Stimulated activated CD4-positive, alpha-beta T cell treated with anti-CD3 and anti-CD28 coated beads, Interleukin-2, amount 100 ng/mL, for 4 hours (primary cell): ENCODE data around the gene TMEM31.

Experiments
- DNase-seq: peaks from one replicate; pipeline ENCODE4 v3.0.0-alpha.2; 2020; ENCODE audit warnings: low read depth

TMEM31 gene, protein sequence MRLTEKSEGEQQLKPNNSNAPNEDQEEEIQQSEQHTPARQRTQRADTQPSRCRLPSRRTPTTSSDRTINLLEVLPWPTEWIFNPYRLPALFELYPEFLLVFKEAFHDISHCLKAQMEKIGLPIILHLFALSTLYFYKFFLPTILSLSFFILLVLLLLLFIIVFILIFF

DNA sequence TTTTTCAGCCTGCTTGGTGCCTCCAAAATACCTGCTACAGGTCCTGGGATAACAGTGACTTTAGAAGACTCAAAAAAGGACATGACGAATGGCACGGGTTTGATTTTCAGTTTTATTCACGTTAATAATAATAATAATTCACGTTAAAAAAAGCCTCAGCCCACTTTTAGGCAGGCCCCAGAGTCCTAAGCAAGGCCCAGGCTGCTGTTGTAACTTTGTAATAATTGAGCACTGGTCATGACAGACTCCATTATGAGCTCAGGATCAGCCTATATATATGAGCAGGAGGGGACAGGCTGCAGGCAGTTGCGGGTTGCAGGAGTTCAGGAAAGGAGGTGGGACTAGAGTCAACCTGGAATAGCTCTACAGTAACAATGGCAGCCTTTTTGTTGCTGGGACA is at the start of gene TMEM31:
TMEM31 (plus strand) TSS at position 301 of the 400 bp plus-strand sequence. CDS start 1,350 bp downstream, outside the sequence.
- DNase-seq: no peak

DNA sequence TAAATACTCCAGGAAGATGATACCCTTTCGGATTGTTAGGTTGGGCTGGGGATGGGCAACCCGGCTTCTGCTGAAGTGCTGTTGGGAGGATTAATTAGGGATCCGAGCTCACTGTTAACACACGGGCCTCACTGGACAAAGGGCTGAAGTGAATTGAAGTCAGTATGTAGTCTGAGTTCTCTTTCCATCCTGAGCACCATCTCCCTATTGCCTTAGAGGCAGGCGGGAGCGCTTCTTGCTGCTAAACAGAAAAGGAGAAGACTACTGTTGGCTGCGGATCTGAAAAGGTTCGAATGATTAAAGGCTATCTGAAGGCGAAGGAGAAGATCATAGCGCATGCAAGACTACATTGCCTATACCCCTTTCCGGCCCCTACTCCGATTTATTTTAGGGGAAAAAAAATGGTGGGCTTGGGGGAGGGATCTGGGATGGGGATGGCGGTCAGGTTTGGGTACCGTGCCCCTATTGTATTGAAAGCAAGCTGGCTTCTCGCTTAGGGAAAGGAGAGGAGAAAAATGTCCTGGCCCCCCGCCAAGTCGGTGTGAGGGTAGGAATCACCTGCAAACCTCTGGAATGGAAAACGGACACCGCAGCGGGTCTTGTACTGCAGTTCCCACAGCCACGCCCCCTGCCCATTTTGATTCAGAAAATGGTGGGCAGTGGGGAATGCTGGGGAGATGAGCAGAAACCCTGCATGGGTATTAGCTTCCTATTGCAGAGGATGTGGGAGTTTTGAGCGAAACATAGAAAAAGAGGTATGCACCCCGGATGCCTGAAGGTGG is 46.5 kb upstream of the TMEM31 start:
- DNase-seq: no peak

DNA sequence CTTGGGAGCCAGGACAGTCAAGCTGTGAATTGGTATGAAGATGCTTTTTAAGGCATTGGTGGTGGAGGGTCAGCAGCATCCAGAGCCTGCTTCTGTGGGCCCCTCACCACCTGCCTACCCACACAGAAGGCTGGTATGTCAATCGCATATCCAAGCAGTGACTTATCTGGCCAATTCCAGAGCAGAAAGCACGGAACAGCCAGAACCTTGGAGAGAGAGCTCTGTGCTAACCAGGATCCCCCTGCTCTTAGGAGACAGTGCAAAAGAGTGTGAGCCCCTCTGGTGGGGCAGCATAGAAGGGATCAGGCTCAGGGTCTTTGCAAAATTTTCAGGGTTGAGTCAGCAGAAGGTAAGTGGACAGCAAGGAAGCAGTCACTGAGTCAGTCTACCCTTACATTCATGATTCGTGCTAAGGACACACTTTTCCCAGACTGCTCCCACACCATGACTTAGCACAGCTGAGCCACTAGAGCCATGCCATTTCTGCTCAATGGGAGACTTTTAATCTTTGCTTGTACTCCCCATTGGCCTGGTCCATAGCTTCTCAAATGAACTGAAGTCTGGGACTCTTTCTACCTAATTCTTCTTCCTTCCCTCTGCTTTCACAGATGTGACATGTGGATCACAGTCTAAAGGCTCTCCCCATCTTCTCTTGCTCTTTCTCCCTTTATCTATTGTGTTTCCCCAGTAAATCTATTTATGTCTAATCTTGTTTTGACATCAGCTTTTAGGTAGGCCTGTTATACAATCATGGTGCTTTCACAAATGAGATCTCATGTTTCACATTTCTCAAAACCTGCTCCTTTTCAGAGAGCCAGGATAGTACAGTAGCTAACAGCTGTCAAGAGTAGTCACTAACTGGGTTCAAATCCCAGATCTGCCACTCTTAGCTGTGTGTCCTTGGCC is 44.3 kb upstream of the TMEM31 start:
- no peak for DNase-seq

DNA sequence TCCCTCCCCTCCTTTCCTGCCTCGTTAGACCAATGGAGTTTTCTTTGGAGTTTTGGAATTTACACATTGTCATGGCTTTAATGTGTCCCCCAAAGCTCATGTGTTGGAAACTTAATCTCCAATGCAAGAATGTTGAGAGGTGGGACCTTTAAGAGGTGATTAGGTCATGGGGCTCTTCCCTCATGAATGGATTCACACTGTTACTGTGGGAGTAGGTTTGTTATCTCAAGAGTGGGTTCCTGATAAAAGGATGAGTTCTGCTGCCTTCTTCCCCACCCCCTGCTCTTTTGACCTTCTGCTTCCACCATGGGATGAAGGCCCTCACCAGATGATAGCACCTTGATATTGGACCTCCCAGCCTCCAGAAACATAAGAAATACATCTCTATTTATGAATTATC is 41.0 kb upstream of the TMEM31 start:
- DNase-seq: no peak

DNA sequence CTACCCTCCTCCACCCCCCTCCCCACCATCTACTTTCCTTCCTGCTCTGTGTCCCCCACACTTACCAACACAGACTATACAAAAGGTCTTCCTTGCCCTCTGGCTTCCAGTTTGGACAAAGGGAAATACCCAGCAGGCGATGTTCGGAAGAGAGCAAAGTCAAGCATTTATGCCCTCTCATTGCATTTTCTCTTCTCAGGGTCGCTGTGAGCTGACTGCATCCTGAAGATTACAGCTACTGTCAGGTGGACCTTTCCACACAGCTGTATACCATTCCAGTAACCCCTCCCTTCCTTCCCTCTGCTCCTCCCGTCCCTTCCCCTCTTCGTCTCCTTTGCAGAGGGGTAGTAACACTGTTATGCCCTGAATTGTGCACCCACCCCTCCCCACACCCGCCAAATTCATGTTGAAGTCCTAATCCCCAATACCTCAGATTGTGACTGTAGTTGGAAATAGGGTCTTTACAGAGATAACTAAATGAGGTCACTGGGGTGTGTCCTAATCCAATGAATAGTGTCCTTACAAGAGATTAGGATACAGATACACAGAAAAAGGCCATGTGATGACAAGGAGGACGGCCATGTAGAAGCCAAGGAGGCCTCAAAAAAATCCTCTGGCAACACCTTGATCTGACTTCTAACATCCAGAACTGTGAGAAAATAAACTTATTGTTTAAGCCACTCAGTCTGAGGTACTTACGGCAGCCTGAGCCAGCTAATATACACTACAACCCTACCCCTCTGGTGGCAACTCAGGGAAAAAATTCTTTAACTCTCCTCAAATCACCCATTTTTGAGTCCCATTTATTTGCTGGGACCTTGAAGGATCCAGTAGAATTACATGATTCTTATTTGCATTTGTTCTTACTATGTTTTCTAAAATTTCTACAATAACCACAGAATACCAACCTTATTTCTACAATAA is 35.9 kb upstream of the TMEM31 start:
- no peak for DNase-seq

DNA sequence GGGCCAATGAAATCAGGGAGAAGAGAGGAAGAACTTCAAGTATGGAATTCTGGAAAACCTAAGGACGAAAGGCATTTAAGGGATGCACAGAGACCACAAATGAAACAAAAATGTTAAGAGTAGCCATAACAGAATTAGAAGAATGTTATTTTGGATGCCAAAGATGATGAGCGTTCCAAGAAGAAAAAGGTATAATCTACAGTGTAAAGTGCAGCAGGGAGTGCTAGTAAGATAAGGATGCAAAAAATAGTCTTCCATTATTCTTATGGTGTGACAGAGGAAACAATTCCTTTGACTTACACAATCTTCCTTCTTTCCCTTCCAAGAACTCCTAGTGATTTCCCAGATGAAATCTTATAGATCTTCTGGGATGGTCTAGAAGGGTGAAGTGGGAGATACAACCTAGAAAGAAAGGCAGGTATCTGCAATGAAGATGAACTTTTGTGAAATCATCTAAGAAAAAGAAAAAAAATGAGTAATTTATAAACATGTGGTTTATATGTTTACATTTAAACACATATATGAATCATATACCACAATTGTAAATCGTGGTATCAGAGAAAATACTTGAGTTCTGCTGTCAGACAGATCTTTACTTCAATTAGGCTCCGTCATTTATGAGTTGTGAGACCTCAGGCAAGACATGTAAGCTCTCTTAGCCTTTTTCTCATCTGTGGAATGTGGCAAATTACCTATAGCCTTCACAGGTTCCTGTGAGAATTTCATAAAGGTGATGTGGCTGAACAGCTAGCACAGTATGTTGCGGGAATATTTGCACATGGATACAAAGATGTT is 32.3 kb upstream of the TMEM31 start:
- DNase-seq: no peak

DNA sequence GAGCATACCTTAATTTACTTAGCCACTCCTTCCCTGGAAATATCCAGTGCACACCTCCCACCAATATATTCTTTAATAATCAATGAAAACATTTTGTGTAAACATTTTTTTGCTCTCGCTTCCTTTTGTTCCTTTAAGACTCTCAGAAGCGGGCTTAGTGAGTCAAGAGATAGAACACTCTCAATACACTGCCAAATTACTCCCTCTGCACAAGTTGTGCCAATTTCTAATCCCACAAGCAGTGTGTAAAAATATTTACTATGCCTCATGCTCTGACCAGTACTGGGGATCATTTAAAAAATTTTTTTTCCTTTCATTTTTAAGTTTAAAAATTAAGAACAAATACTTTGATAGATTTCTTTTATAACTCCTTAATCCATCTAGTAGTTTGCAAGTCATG is 29.3 kb upstream of the TMEM31 start:
- DNase-seq: no peak

DNA sequence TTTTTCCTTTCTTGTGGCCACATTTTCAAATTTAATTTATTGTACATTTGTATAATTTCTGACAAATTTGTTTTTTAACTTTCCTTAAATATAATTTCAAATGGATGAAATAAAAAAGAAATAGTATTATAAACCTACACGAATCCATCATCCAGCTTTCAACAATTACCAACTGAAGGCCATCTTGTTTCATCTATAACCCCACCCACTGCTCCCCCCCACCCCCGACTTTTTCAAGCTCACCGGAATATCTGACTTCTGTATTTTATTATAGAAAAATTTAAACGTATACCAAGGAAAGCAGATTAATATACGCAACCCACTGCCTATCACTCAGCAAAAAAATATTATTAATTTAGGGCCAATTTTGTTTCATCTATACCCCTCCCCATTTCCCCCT is 25.3 kb upstream of the TMEM31 start:
- no peak for DNase-seq

DNA sequence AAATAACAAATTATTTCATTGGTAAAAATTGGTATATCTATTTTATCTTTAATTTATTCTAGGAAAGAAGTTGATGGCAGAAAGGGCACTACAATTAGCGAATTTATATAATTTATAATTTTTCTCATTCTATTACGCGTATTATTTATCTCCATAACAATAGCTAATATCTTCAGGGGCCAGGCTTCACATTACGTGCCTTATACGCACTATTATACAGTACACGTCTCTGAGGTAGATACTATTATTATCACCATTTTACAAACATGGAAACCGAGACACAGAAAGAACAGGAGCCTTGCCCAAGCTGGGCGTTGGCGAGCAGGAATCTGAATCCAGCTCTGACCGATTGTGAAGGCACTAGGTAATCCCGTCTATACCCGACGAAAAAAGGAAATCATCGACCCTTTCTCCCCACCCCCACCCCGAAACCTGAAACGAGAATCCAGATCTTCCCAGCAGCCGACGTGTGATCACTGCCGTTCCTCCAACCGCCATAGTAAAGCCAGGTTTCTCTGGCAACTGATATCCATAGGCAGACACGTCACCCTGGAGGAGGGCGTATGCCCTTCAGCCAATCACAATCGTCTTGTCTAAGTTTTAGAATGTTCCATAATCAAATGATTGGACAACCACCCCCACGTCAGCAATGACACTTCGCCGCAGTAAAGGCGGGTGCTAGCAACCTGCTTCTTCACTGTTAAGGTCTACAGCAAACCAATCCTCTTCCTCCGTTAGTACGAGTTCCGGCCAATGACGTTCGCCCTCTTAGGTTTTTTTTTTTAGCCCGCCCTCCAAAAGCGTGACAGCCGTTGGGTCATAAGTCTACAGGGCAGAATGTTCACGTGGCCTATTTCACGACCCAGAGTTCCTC is 24.3 kb upstream of the TMEM31 start, which contains the start of gene MORF4L2:
MORF4L2 (minus strand) TSS at position 501 of the 874 bp plus-strand sequence. CDS start 9,672 bp downstream, outside the sequence.
- DNase-seq: peak; percentile 85

DNA sequence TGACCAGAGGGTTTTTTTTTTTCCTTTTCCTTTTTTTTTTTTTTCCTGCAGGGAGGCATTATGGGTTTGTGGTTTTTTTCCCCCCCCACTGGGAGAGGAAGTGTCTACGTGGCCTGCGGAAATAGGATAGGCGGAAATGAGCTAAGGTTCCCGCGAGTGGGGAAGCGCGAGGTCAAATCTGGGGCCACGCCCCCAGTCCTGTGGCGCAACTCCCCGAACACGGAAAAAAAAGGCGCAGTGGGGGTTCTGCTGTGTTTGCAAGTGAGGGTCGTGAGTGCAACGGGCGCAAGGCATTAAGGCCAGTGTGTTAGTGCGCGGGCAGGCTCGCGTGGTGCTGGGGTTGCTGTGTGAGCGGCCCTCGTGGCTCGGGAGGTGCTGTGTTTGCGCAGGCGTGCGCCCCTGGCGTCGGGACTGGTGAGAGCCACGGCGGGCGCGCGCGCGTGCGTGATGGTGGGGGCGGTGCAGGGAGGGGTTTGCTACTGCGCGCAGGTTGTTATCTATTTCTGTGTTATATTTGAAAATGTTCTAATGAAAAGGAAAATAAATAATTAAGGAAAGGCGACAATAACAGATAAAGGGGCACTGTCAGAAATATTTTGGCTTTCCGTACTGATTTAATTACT is 23.5 kb upstream of the TMEM31 start:
- peak; percentile 82 for DNase-seq

DNA sequence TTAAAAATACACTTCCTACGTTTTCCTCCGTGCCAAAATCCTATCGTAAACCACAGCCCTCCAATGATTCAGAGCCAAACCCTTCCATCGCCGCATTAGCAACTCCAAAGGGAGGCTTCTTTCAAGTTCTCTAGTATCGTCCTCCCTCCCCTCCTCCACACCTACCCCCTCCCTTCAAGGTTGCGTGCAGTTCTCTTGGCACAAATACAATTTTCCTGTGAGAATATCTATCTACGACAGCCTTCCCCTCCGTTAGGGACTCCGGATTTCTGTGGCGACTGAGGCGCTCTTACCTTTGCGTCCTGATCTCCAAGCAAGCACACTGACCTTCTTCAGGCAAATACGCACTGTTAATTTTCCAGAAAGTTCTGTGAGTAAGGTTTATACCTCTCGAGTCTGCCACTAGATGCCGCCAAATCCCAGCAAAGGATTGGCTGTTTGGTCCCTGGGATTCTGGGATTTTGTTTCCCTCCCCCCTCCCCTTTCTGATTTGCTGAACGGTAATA is 23.0 kb upstream of the TMEM31 start:
- DNase-seq: peak; percentile 26

DNA sequence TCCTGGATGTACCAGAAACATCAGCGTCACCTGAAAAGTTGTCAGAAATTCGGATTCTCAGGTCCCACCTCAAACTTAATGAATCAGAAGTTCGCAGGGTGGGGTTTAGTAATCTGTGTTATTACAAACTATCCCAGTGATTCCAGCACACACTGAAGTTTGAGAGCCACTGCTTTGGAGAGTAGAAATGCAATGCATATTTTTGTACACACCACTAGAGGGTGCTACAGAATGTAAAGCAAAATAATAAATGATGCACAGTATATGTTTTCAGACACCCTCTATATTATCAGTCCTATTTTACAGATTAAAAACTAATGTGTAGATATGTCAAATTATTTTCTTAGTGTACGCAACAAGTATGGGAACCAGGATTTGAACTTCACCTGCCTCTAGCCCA is 21.8 kb upstream of the TMEM31 start:
- no peak for DNase-seq

DNA sequence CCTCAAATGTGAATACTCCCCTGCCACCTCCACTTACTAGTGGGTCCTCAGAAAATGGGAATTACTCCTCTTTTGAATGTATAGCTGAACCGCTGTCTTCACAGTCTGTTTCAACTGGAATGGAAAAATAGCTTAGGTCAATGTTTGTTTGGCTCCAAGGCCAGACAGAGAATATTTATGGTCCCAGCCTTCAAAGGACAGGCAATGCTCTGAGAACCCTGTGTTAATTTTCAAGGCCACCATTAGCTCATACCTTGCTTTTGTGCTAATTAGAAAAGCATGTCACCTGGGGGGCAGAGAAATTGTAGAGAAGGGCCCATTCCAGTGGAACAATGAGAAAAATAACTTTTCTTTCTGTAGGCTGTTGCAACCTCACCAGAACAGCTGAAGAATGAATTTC is 19.6 kb upstream of the TMEM31 start:
- no peak for DNase-seq

DNA sequence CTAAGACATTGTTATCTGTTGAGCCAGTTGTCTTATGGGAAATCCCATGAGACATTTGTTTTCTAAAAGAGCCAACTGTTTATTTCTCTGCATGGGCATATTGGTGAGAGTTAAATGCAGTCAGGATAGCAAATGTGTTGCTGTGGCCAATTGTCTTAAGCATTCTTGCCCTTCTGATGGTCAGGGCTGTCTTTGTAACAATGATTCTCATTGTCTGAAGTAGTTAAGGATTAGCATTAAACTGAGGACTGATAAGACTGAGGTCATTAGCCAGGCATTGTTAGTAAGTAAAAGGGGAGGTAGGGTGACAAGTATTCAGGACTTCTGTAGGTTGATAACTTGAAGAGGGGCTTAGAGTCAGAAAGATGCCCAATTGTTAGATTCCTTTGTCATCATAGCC is 13.0 kb upstream of the TMEM31 start:
- no peak for DNase-seq

DNA sequence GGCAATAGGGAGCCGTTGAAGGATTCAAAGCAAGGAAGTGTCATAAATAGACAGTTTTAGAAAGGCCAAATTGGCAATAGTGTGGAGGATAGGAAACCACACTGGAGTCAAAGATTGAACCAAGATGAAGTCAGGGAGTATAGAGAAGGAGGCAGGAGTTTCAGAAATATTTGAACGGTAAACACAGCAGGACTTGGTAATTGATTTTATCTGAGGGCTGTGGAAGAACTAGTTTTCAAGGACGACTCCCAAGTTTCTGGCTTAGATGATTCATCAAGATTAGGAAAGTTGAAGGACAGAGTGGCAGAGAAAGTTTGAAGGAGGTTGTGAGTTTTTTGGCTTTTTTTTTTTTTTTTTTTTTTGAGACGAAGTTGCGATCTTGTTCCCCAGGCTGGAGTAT is 11.5 kb upstream of the TMEM31 start:
- DNase-seq: no peak

DNA sequence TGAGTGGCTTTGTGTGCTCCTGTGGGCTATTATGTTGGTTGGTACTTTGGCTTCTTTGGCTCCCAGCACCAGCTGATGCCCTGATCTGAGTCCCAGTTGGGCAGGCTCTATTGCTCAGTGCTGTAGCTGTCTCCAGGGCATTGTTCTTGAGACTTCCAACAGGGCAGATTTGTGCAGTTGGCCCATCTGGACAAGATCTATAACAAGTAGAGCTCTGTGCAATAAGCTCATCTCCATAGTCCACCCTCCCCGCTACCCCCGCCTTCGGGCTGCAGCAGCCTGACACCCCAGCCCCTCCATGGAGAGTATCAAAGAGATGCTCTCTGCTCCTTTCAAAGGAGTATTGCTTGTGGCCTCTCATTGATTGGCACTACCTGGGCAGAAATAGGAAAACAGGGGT is 5.8 kb upstream of the TMEM31 start:
- DNase-seq: no peak

DNA sequence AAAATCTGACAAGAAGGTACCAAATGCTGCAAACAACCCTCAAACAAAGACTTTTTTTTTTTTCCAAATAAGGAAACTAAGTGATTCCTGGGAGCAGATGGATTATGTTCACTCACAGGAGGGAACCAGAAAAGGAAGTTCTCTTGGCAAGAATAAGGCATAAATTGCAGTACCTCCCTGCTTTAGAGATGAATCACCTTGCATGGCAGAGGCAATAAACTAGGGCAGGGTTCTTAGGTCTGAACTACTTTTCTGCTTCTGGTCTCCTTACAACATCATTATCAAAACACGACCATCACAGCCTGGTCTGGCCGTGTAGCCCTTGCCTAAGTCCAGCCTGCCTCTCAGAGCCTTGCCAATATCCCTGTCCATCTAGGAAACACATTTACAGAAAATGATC is 6.3 kb downstream of the TMEM31 start:
- DNase-seq: no peak

DNA sequence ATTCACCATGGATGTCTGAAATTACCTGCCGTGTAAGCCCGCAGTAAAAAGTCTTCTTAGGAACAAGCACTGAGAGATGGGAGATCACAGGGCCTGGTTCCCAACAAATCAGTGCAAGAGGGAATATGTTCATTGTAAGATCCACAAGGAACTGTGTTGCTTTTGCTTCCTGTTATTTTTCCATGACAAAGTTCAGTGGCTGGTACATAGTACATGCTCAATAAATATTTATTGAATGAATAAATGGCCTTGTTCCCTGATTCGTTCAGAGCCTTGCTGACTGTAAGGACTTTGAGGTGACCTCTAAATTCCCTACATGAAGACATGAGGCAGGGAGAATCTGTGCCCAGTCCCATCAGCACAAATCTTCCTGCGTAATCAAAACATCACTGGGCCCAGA is 7.4 kb downstream of the TMEM31 start:
- DNase-seq: no peak

DNA sequence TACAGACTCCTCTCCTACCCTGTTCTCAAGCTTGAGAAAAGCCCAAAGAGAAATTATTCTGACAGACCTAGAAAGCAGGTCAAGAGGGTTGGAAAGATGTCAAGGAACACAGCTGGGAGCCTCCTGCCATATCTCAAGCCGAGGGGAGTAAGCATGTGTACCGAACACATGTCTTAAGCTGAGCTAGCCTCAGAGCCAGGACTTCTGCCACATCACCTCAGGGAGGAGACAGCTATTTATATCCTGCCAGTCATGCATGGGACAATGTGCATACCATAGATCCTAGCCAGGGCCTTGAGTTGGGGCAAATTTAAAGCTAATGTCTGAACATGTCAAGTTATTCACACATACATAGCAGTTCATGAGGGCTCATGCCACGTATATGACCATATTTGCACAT is 11.8 kb downstream of the TMEM31 start:
- DNase-seq: no peak
